ENCODE results near the gene WDR74. TPM values are rescaled to one million over a fixed set of nuclear protein-coding genes. Genes with fewer than 3 reads are reported as not detected.

Gene WDR74
- total and polyA plus RNA-seq, 2 of the 13 experiments (the other 11 are each of a cell fraction or from before 2014, with no cell fraction given): 77.0 to 83.3 TPM

DNA sequence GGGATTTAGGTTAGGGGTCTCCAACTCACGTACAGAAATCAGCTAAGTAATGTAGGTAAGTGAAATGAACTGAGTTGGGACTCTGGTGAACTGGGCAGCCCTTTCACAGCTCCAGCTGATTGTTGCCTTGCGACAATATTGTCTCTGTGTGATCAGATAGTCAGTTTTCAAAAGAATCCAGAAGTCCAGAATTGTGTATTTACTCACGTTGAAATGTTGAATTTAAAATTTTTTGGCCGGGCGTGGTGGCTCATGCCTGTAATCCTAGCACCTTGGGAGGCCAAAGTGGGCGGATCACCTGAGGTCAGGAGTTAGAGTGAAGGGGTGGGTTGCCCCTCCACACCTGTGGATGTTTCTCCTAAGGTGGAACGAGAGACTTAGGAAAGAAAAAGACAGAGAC, 18.8 kb upstream of the WDR74 start (continued):
- TF ChIP-seq, protein P1, sequence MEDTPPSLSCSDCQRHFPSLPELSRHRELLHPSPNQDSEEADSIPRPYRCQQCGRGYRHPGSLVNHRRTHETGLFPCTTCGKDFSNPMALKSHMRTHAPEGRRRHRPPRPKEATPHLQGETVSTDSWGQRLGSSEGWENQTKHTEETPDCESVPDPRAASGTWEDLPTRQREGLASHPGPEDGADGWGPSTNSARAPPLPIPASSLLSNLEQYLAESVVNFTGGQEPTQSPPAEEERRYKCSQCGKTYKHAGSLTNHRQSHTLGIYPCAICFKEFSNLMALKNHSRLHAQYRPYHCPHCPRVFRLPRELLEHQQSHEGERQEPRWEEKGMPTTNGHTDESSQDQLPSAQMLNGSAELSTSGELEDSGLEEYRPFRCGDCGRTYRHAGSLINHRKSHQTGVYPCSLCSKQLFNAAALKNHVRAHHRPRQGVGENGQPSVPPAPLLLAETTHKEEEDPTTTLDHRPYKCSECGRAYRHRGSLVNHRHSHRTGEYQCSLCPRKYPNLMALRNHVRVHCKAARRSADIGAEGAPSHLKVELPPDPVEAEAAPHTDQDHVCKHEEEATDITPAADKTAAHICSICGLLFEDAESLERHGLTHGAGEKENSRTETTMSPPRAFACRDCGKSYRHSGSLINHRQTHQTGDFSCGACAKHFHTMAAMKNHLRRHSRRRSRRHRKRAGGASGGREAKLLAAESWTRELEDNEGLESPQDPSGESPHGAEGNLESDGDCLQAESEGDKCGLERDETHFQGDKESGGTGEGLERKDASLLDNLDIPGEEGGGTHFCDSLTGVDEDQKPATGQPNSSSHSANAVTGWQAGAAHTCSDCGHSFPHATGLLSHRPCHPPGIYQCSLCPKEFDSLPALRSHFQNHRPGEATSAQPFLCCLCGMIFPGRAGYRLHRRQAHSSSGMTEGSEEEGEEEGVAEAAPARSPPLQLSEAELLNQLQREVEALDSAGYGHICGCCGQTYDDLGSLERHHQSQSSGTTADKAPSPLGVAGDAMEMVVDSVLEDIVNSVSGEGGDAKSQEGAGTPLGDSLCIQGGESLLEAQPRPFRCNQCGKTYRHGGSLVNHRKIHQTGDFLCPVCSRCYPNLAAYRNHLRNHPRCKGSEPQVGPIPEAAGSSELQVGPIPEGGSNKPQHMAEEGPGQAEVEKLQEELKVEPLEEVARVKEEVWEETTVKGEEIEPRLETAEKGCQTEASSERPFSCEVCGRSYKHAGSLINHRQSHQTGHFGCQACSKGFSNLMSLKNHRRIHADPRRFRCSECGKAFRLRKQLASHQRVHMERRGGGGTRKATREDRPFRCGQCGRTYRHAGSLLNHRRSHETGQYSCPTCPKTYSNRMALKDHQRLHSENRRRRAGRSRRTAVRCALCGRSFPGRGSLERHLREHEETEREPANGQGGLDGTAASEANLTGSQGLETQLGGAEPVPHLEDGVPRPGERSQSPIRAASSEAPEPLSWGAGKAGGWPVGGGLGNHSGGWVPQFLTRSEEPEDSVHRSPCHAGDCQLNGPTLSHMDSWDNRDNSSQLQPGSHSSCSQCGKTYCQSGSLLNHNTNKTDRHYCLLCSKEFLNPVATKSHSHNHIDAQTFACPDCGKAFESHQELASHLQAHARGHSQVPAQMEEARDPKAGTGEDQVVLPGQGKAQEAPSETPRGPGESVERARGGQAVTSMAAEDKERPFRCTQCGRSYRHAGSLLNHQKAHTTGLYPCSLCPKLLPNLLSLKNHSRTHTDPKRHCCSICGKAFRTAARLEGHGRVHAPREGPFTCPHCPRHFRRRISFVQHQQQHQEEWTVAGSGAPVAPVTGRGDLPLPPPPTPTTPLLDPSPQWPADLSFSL (CRISPR knock-in tag; IDR thresholded peaks at IDR 0.05): peak; percentile 39; the same call in 1 of the 2 replicates
- no peak for TF ChIP-seq NFKBIZ (CRISPR knock-in tag; IDR thresholded peaks at IDR 0.05)
- TF ChIP-seq, protein P2, sequence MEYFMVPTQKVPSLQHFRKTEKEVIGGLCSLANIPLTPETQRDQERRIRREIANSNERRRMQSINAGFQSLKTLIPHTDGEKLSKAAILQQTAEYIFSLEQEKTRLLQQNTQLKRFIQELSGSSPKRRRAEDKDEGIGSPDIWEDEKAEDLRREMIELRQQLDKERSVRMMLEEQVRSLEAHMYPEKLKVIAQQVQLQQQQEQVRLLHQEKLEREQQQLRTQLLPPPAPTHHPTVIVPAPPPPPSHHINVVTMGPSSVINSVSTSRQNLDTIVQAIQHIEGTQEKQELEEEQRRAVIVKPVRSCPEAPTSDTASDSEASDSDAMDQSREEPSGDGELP (IDR thresholded peaks at IDR 0.05; ENCODE audit: borderline replicate concordance, low read depth): peak; percentile 55; the same call in 1 of the 2 replicates

DNA sequence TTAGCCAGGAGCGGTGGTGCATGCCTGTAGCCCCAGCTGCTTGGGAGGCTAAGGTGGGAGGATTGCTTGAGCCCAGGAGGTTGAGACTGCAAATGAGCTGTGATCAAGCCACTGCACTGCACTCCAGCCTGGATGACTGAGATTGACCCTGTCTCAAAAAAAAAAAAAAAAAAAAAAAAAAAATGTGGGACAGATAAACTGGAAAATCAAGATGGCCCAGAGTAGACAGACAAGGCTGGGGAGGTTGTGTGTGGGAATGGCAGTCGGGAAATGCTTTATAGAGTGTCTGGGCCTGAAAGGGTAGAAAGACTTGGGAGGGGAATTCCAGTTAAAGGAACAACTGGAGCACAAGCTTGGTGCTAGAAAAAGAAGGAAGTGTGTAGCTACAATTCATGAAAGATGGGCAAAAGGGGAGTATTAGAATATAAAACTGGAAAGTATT, 18.2 kb upstream of the WDR74 start:
- in situ Hi-C loops (cut with HindIII; ENCODE audit: extremely low pct_ligation_motif_present, low pct_unique_long_range_greater_than_20kb): no loop called here
- Histone ChIP-seq H3K4me1 (ENCODE audit: insufficient read depth, low read length) (peaks cover 77% of the 10 kb centered on the region), H3K79me2 (ENCODE audit: insufficient read depth, low read length) (peaks cover 73% of the 10 kb centered on the region), H3K27me3 (ENCODE audit: control insufficient read depth in 1 of 2, insufficient read depth in 2 of 2, low read length in 2 of 2) (no peaks in the 10 kb centered on the region; a peak in 1 of 5 replicates), H3K4me2 (ENCODE audit: low read depth, low read length) (peak overlapping the region; percentile 97), H4K20me1 (ENCODE audit: insufficient read depth, low read length) (peaks cover 28% of the 10 kb centered on the region), H3K36me3 (replicated peaks in 1 of 2; ENCODE audit: control insufficient read depth in 1 of 2, insufficient read depth in 2 of 2, low read length in 2 of 2) (peaks cover 7 to 25% of the 10 kb centered on the region in 2 experiments; a peak in 4 of 5 replicates), H3K4me3 (replicated peaks in 1 of 3; ENCODE audit: insufficient read depth in 1 of 3, low read depth in 2 of 3, low read length in 3 of 3) (peak overlapping the region; percentile 59 to 86 (median 78); a peak in 5 of 6 replicates), H3K9me3 (ENCODE audit: low read length) (no peaks in the 10 kb centered on the region), H2AFZ (ENCODE audit: low read length) (no peak overlapping the region), H3K27ac (ENCODE audit: extremely low read length, insufficient read depth, low read length) (peak overlapping the region; percentile 91), H3K9ac (ENCODE audit: insufficient read depth, low read depth, low read length) (peak overlapping the region; percentile 99)
- no TSS peak for BruUV-seq (replicated peaks)
- ATAC-seq (no peak), DNase-seq (ENCODE audit: low spot score) (no peak), FAIRE-seq (no peak)
- 23% methylated on average over 2 of the region's 2 CpGs for WGBS (ENCODE audit: low lambda C conversion rate)
- POLR2A ChIA-PET: interaction anchor here (0.6 to 9.4 kb wide), 14 partner anchors 13 to 186 kb away, joined by 3 to 362 read pairs (median 14); partner anchors contain the start of genes HNRNPUL2, LBHD1, SLC3A2 and STX5
- 0 out of 2 replicates have a peak, but pooled peaks have one; percentile 23 for TF ChIP-seq ZNF816 (CRISPR knock-in tag; IDR thresholded peaks at IDR 0.05; ENCODE audit: borderline replicate concordance)
- TF ChIP-seq, protein P3, sequence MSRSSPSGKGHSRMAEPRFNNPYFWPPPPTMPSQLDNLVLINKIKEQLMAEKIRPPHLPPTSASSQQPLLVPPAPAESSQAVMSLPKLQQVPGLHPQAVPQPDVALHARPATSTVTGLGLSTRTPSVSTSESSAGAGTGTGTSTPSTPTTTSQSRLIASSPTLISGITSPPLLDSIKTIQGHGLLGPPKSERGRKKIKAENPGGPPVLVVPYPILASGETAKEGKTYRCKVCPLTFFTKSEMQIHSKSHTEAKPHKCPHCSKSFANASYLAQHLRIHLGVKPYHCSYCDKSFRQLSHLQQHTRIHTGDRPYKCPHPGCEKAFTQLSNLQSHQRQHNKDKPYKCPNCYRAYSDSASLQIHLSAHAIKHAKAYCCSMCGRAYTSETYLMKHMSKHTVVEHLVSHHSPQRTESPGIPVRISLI (CRISPR knock-in tag; IDR thresholded peaks at IDR 0.05; ENCODE audit: borderline replicate concordance): peak; percentile 49; the same call in 1 of the 2 replicates
- TF ChIP-seq ZNF790 (CRISPR knock-in tag; IDR thresholded peaks at IDR 0.05; ENCODE audit: borderline replicate concordance): no peak
- TF ChIP-seq NR2F6 (IDR thresholded peaks at IDR 0.05): no peak
- no peak for TF ChIP-seq NR2F6 (CRISPR knock-in tag; IDR thresholded peaks at IDR 0.05)
- no peak for TF ChIP-seq DNMT1 (CRISPR knock-in tag; IDR thresholded peaks at IDR 0.05)
- TF ChIP-seq AGO1 (IDR thresholded peaks at IDR 0.05; ENCODE audit: low read depth, low read length, poor library complexity, severe bottlenecking): no peak
- TF ChIP-seq ZNF569 (CRISPR knock-in tag; IDR thresholded peaks at IDR 0.05; ENCODE audit: borderline replicate concordance): no peak
- CTCF ChIA-PET (ENCODE audit: low intra/inter-chr PET ratio, low total read pairs): no interaction called here
- intact Hi-C loops (cut with micrococcal nuclease; ENCODE audit: unreplicated experiment): no loop called here

Data from HepG2 (cell line).